ENCODE measurements around the gene IFI27L2.

Gene IFI27L2

DNA sequence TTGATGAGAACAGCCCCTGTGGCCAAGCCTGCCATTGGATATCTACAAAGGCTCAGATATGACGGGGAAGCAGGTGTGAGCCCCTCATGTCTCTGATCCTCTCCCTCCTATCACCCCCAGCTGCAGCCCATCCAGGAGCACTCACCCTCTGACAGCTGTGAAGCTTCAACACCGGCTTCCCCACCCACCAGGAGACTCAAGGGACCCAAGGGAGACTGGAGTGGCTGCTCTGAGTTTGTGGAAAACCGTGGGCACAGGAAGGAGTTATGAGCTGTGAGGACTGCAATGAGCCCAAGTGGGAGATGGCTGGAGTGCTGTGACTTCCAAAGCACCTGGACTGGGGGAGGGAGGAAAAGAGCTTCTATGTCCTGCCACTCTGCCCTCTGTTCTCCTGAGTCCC lies 7.9 kb downstream of the IFI27L2 start:
- DNase-seq = no peak

- DNase-seq = no peak
Observed at GRCh38 chr14:94120667-94121340, 8.6 kb downstream of the IFI27L2 start.

GRCh38 chr14:94119071-94119470 lies 10.3 kb downstream of the IFI27L2 start:
- no peak for DNase-seq

- no peak for DNase-seq
Observed at GRCh38 chr14:94117856-94118255, 11.5 kb downstream of the IFI27L2 start.

DNA sequence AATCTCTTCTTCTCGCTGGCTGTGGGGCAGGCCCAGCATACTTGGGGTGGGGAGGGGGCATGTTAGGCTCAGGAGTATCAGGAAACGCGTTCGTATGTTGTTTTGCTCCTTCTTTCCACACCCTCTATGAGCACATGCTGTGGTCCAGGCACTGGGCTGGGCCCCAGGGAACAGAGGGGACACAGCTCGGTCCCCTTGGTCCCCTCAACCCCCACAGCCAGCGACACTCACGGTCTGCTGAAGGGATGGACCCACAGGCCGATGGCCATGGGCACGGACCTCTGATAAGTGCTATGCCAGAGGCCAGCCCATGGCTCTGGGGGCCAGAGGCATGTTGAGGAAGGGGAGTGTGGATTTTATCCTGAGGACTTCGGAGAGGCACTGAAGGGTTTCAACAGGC lies 12.7 kb downstream of the IFI27L2 start:
- DNase-seq = no peak

DNA sequence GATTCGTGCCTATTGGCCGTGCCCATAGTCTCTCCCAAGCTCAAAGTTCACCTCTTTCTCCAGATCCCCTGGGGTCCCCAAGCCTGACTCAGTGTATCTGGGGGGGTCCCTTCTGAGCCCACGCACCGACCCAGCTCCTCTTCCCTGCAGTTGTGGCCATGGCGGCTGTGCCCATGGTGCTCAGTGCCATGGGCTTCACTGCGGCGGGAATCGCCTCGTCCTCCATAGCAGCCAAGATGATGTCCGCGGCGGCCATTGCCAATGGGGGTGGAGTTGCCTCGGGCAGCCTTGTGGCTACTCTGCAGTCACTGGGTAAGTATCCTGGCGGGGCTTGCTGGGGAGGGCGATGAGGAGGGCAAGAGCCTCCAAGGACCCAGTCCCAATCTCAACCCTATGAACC lies 13.8 kb downstream of the IFI27L2 start:
- DNase-seq = no peak

- no peak for DNase-seq
Observed at GRCh38 chr14:94115058-94115591, 14.3 kb downstream of the IFI27L2 start.

GRCh38 chr14:94114589-94115057 lies 14.8 kb downstream of the IFI27L2 start:
- no peak for DNase-seq

- no peak for DNase-seq
Observed at GRCh38 chr14:94113908-94114588, 15.4 kb downstream of the IFI27L2 start.

DNA sequence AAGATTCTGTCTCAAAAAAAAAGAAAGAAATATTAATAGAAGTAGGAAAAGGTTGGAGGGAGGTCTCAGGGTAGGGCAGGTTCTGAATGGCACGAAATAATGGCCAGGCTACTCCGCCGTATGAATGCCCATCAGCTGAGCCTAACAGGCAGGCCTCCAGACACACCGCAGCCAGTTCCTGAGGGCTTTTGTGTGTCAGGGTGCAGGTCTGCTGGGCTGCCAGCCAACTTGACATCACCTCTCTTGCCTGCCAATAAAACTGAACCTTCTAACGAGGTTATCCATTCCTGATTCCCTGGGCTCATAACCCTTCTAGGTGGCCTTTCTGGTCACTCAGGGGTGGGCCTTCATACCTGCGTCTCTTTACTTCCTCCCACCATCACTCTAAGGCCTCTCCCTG lies 15.9 kb downstream of the IFI27L2 start:
- no peak for DNase-seq

DNA sequence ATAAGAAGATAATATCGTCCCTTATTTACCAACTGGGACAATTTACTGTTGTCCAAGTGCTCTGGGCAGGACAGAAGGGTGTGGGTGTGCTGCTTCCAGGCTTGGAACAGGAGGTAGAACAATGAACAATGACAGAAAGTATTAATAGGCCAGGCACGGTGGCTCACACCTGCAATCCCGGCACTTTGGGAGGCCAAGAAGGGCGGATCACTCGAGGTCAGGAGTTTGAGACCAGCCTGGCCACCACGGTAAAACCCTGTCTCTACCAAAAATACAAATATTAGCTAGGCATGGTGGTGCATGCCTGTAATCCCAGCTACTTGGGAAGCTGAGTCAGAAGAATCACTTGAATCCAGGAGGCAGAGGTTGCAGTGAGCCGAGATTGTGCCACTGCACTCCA lies 16.3 kb downstream of the IFI27L2 start:
- no peak for DNase-seq

GRCh38 chr14:94112513-94113063 lies 16.8 kb downstream of the IFI27L2 start:
- DNase-seq = no peak

DNA sequence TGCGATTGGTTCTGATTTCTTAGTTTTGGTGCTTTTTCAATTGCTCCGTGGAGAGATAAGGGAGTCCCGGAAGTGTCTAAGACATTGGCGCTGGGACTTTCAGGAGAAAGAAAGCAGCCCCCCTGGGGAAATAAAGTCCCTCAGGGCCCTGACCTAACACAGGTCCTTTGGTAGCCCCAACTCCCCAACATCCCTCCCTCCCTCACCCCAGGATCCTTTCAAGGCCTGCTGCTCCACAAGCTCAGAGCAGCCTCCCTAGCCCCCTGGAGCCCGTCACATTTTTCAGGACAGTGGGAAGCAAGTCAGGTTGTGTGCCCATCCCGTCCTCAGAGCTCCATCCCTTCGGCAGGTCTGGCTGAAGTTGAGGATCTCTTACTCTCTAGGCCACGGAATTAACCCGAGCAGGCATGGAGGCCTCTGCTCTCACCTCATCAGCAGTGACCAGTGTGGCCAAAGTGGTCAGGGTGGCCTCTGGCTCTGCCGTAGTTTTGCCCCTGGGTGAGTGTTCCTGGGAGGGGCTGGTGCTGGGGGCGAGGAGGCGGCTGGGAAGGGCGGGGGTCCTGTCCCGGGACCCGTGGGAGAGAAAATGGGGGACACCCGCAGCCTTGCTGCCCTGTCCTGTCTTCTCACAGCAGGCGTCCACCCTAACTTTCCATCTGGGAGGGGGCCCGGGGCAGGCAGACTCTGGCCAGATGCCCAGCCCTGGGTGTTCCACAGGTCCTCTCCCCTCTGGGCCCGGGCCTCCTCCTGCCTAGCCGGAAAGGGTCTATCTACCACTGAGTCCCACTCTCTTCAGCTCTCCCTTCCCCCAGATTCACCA lies 17.9 kb downstream of the IFI27L2 start:
- DNase-seq = no peak

GRCh38 chr14:94110552-94111181 lies 18.7 kb downstream of the IFI27L2 start, which contains the start of gene IFI27:
IFI27 (plus strand) TSS chr14:94110736.
- no peak for DNase-seq

GRCh38 chr14:94109915-94110250 lies 19.5 kb downstream of the IFI27L2 start:
- no peak for DNase-seq

DNA sequence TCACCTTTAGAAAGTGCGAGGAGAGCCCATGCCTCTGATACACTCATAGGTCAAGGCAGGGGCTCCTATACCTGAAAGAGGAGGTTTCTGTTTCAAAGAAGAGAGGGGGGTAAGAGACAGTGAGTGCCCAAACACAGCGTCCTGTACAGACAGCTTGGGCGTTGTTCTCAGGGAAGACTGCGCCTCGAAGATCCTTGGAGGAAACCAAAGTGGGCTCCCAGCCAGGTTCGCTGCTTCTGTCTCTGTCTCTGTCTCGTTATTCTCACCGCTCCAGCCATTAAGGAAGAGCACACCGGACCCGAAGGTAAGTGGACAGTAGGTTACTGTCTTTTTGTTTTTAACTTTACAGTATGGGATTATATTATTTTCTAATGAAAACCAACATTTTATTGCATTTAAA lies 24.7 kb downstream of the IFI27L2 start:
- no peak for DNase-seq

- DNase-seq = no peak
Observed at GRCh38 chr14:94103554-94104150, 25.8 kb downstream of the IFI27L2 start.

DNA sequence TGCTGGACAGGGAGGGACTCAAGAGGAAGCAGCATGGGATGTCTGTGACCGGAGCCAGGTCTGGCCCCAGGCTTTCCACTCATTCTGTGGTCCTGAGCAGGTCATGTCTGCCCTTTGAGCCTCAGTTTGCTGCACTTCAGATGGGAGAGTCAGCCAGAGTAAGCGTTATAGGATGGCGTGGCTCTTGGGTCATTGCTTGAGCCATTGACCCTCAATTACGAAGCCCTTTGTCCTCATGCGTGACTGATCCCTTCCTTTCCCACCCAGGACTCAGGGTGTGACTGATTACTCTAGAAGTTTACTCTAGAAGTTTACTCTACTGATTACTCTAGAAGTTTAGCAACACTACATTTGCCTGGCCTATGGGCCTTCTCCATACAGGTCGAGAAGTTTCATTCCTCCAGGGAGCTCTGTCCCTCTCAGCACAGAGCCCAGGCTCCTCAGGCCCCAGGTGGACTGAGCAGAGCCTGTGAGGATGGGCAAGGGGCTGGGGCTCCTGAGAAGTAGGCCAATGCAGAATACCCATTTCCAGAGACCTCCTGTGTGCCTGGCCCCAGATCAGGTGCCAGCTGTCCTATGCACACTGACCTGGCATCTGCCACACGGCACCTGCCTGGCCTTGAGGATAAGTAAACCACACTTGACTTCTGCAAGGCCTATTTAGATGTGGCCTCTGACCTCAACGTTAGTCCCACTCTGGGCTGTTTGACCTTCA lies 26.5 kb downstream of the IFI27L2 start:
- DNase-seq = no peak

GRCh38 chr14:94101748-94102147 lies 27.7 kb downstream of the IFI27L2 start:
- DNase-seq = no peak

GRCh38 chr14:94100847-94101246 lies 28.6 kb downstream of the IFI27L2 start:
- no peak for DNase-seq

GRCh38 chr14:94099006-94099405 lies 30.4 kb downstream of the IFI27L2 start:
- DNase-seq = no peak

All from stimulated activated CD4-positive, alpha-beta T cell treated with anti-CD3 and anti-CD28 coated beads, Interleukin-4, amount 100 ng/mL, for 4 hours (primary cell).